Activated T-helper 2 cell treated with anti-CD3 and anti-CD28 coated beads, Interferon-gamma antibody, Interleukin-2, Interleukin-4, amounts not matched to agents 10 μg/mL and 5 μg/mL and 100 μg/mL, durations not matched to agents 14 hours and 24 hours and 36 hours (primary cell): Measurements from ENCODE around the gene AKT1S1. TPM values are rescaled to one million over a fixed set of nuclear protein-coding genes. Genes with fewer than 3 reads are reported as not detected.

Experiments used
- DNase-seq: peaks from one replicate; pipeline ENCODE4 v3.0.0; 2021; ENCODE audit warnings: low spot score
- H3K27ac Mint-ChIP-seq: one replicate; pipeline ENCODE4 v1.8.0; 2021; ENCODE audit warnings: mixed read lengths
- H3K27me3 Mint-ChIP-seq: one replicate; pipeline ENCODE4 v1.8.0; 2021; ENCODE audit warnings: low read depth, mixed read lengths
- H3K36me3 Mint-ChIP-seq: one replicate; pipeline ENCODE4 v1.8.0; 2021; ENCODE audit warnings: low read depth, mixed read lengths
- H3K4me1 Mint-ChIP-seq: one replicate; pipeline ENCODE4 v1.8.0; 2021; ENCODE audit warnings: low read depth, mixed read lengths
- H3K4me3 Mint-ChIP-seq: one replicate; pipeline ENCODE4 v1.8.0; 2021; ENCODE audit warnings: low read depth, mild to moderate bottlenecking, moderate library complexity, mixed read lengths
- H3K9me3 Mint-ChIP-seq: one replicate; pipeline ENCODE4 v1.8.0; 2021; ENCODE audit warnings: mixed read lengths
- intact Hi-C: fragments of 100-400 bp; cut with micrococcal nuclease; formaldehyde crosslinking; loops from one replicate; pipeline ENCODE4 v1.15.1; 2023
- total RNA-seq: library from RNA; stranded (reverse); gene quantifications from 2 replicates; pipeline ENCODE4 v1.2.3, GENCODE V29; 2022

Gene AKT1S1
- total RNA-seq, 1 donor from 2014 or later = 29.7 TPM

GRCh38 chr19:49875857-49876421 is 1.2 kb downstream of the AKT1S1 start:
- peaks cover 28% of the 10 kb centered on the region for H3K4me1 Mint-ChIP-seq
- intact Hi-C loops = loop anchor here (1.0 to 2.0 kb wide), 4 partner anchors 53 to 285 kb away; partner anchors contain the start of genes ATF5, FUZ, NUP62 and PRR12
- H3K27ac Mint-ChIP-seq = no peak overlapping the region
- no peak overlapping the region for H3K4me3 Mint-ChIP-seq
- H3K36me3 Mint-ChIP-seq = peaks cover 29% of the 10 kb centered on the region
- no peaks in the 10 kb centered on the region for H3K27me3 Mint-ChIP-seq
- DNase-seq = peak; percentile 55
- H3K9me3 Mint-ChIP-seq = no peaks in the 10 kb centered on the region

- intact Hi-C loops = no loop called here
- Mint-ChIP-seq H3K9me3 (no peaks in the 10 kb centered on the region), H3K36me3 (peaks cover 22% of the 10 kb centered on the region), H3K4me1 (peaks cover 32% of the 10 kb centered on the region), H3K27me3 (no peaks in the 10 kb centered on the region), H3K27ac (peak overlapping the region; percentile 80), H3K4me3 (no peak overlapping the region)
- DNase-seq = no peak
Observed at GRCh38 chr19:49875177-49875576, 2.0 kb downstream of the AKT1S1 start.

GRCh38 chr19:49874503-49875157 is 2.5 kb downstream of the AKT1S1 start:
- H3K9me3 Mint-ChIP-seq = no peaks in the 10 kb centered on the region
- H3K4me3 Mint-ChIP-seq = no peak overlapping the region
- peaks cover 19% of the 10 kb centered on the region for H3K36me3 Mint-ChIP-seq
- H3K4me1 Mint-ChIP-seq = peaks cover 33% of the 10 kb centered on the region
- no peak for DNase-seq
- H3K27ac Mint-ChIP-seq = peak overlapping the region; percentile 80
- intact Hi-C loops = no loop called here
- no peaks in the 10 kb centered on the region for H3K27me3 Mint-ChIP-seq

GRCh38 chr19:49873834-49874233 is 3.3 kb downstream of the AKT1S1 start:
- H3K4me3 Mint-ChIP-seq = no peak overlapping the region
- peaks cover 12% of the 10 kb centered on the region for H3K36me3 Mint-ChIP-seq
- no peak for DNase-seq
- H3K27me3 Mint-ChIP-seq = no peaks in the 10 kb centered on the region
- intact Hi-C loops = no loop called here
- H3K9me3 Mint-ChIP-seq = no peaks in the 10 kb centered on the region
- H3K27ac Mint-ChIP-seq = peak overlapping the region; percentile 10
- H3K4me1 Mint-ChIP-seq = peaks cover 30% of the 10 kb centered on the region

- Mint-ChIP-seq H3K27ac (no peak overlapping the region), H3K9me3 (no peaks in the 10 kb centered on the region), H3K4me1 (peaks cover 24% of the 10 kb centered on the region), H3K36me3 (peaks cover 9% of the 10 kb centered on the region), H3K4me3 (no peak overlapping the region), H3K27me3 (no peaks in the 10 kb centered on the region)
- no peak for DNase-seq
- intact Hi-C loops = no loop called here
Observed at GRCh38 chr19:49873129-49873521, 4.0 kb downstream of the AKT1S1 start.

GRCh38 chr19:49872245-49873128 is 4.7 kb downstream of the AKT1S1 start:
- intact Hi-C loops = no loop called here
- no peaks in the 10 kb centered on the region for H3K9me3 Mint-ChIP-seq
- H3K4me3 Mint-ChIP-seq = no peak overlapping the region

GRCh38 chr19:49871349-49871985 is 5.7 kb downstream of the AKT1S1 start:
- peak overlapping the region; percentile 22 for H3K4me3 Mint-ChIP-seq
- intact Hi-C loops = no loop called here

More at GRCh38 chr19:49872245-49873128, 4.7 kb downstream of the AKT1S1 start:
- Mint-ChIP-seq H3K27ac (no peak overlapping the region), H3K36me3 (peaks cover 6% of the 10 kb centered on the region), H3K4me1 (peaks cover 24% of the 10 kb centered on the region), H3K27me3 (no peaks in the 10 kb centered on the region)
- no peak for DNase-seq

GRCh38 chr19:49870309-49870901 is 6.8 kb downstream of the AKT1S1 start:
- H3K4me1 Mint-ChIP-seq = peaks cover 30% of the 10 kb centered on the region
- H3K9me3 Mint-ChIP-seq = no peaks in the 10 kb centered on the region
- no peaks in the 10 kb centered on the region for H3K27me3 Mint-ChIP-seq
- intact Hi-C loops = no loop called here
- DNase-seq = no peak
- H3K36me3 Mint-ChIP-seq = peaks cover 19% of the 10 kb centered on the region
- H3K27ac Mint-ChIP-seq = peak overlapping the region; percentile 86
- H3K4me3 Mint-ChIP-seq = no peak overlapping the region

More at GRCh38 chr19:49871349-49871985, 5.7 kb downstream of the AKT1S1 start:
- Mint-ChIP-seq H3K27me3 (no peaks in the 10 kb centered on the region), H3K36me3 (peaks cover 11% of the 10 kb centered on the region), H3K4me1 (peaks cover 27% of the 10 kb centered on the region), H3K9me3 (no peaks in the 10 kb centered on the region), H3K27ac (peak overlapping the region; percentile 67)
- no peak for DNase-seq

- H3K27me3 Mint-ChIP-seq = no peaks in the 10 kb centered on the region
- no peaks in the 10 kb centered on the region for H3K9me3 Mint-ChIP-seq
- peaks cover 25% of the 10 kb centered on the region for H3K36me3 Mint-ChIP-seq
- intact Hi-C loops = loop anchor here (1.0 to 5.0 kb wide), 3 partner anchors 8 to 192 kb away; partner anchors contain the start of genes AKT1S1, PRMT1, TBC1D17 and VRK3
- H3K4me3 Mint-ChIP-seq = no peak overlapping the region
- DNase-seq = peak; percentile 92
- H3K27ac Mint-ChIP-seq = peak overlapping the region; percentile 86
- peaks cover 27% of the 10 kb centered on the region for H3K4me1 Mint-ChIP-seq
Observed at GRCh38 chr19:49869484-49870308, 7.5 kb downstream of the AKT1S1 start.

- Mint-ChIP-seq H3K27me3 (no peaks in the 10 kb centered on the region), H3K4me1 (peaks cover 27% of the 10 kb centered on the region), H3K27ac (no peak overlapping the region), H3K4me3 (no peak overlapping the region), H3K9me3 (no peaks in the 10 kb centered on the region), H3K36me3 (peaks cover 31% of the 10 kb centered on the region)
- DNase-seq = no peak
- intact Hi-C loops = loop anchor here (1.0 to 5.0 kb wide), 3 partner anchors 8 to 192 kb away; partner anchors contain the start of genes AKT1S1, PRMT1, TBC1D17 and VRK3
Observed at GRCh38 chr19:49869009-49869483, 8.1 kb downstream of the AKT1S1 start.

GRCh38 chr19:49866933-49867782 is 10.0 kb downstream of the AKT1S1 start, which contains the start of gene PNKP:
Gene PNKP, minus strand, starts transcription at chr19:49867576. Its CDS starts 372 bp downstream, at chr19:49867204.
- no peak within 1 kb of the TSS for H3K4me3 Mint-ChIP-seq
- H3K4me1 Mint-ChIP-seq = peaks cover 28% of the 10 kb centered on the region
- H3K27me3 Mint-ChIP-seq = no peaks in the 10 kb centered on the region
- peak within 1 kb of the TSS; percentile 33 for H3K27ac Mint-ChIP-seq
- no peaks in the 10 kb centered on the region for H3K9me3 Mint-ChIP-seq
- peak; percentile 86 for DNase-seq
- peaks cover 40% of the 10 kb centered on the region for H3K36me3 Mint-ChIP-seq
- intact Hi-C loops = loop anchor here (1.0 to 5.0 kb wide), 3 partner anchors 16 to 190 kb away; partner anchors contain the start of genes PRMT1 and PTOV1
